SH-SY5Y (cell line): Measurements from ENCODE around the gene ATL1.

ENCODE experiments used
- GATA2 ChIP-seq: IDR thresholded peaks from 2 replicates; pipeline ENCODE4 v1.6.1; 2011; ENCODE audit warnings: mild to moderate bottlenecking, low read depth, low read length
- GATA3 ChIP-seq: IDR thresholded peaks from 2 replicates; pipeline ENCODE4 v1.6.1; 2011; ENCODE audit warnings: low read depth, mild to moderate bottlenecking, low read length, moderate library complexity

DNA sequence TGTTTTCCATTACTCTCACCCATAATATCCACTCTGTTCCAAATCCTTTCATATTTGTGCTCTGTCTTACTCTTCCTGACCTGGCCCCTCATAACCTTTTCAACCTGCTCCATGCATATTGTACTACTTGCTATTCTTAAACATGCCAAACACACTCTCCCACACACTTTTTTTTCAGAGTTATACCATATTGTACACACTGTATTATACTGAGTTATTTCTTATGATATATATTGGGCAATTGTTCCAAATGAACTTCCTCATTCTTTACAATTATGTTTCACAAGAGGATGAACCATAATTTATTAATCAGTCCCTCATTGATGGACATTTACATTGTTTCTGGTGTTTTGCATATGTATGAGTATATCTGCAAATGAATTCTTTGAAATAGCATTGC lies 18.5 kb downstream of the ATL1 start:
- TF ChIP-seq GATA2: no peak
- TF ChIP-seq GATA3: no peak
